ENCODE results near the gene VWC2. TPM values are rescaled to one million over a fixed set of nuclear protein-coding genes. Genes with fewer than 3 reads are reported as not detected.

Gene VWC2
- total RNA-seq (under 1 TPM in 3 of 9 donors, not detected in 6; under 0.01 to 0.04 (median under 0.01) TPM), polyA plus RNA-seq (under 1 TPM in 2 of 3 donors, not detected in 1; under 0.01 to 0.02 TPM)
- long read RNA-seq, donor 1 = 0 reads
- long read RNA-seq, donor 2 = 0 reads
- long read RNA-seq, donor 3 = 0 reads
- long read RNA-seq, donor 4 = 0 reads
- long read RNA-seq, donor 5 = 0 reads
- long read RNA-seq, donor 6 = 0 reads
- long read RNA-seq, donor 7 = 0 reads
- long read RNA-seq, donor 8 = 0 reads
- long read RNA-seq, donor 9 = 0 reads
- long read RNA-seq, donor 10 = 0 reads

- TF ChIP-seq POLR2A (IDR thresholded peaks at IDR 0.05) (no peak), CTCF (IDR thresholded peaks at IDR 0.05) (no peak)
- peaks cover 0 to 16% of the 10 kb centered on the region in 2 donors for H3K4me1 ChIP-seq (replicated peaks in 1 of 2)
- no peaks in the 10 kb centered on the region for H3K9me3 ChIP-seq (replicated peaks in 1 of 3)
- no peak for DNase-seq
- H3K27ac ChIP-seq = no peak within 1 kb of the TSS
- no peaks in the 10 kb centered on the region for H3K36me3 ChIP-seq (replicated peaks in 1 of 2)
- intact Hi-C loops (cut with DNase I) = no loop called here
- peak within 1 kb of the TSS in 1 of 4 donors; percentile 11 for H3K4me3 ChIP-seq
- H3K27me3 ChIP-seq = peaks cover 34% of the 10 kb centered on the region
- WGBS, 4 donors = 0 to 3% (median 1%) methylated on average over 8 to 75 of the region's 75 CpGs
Measured at GRCh38 chr7:49773218-49773935, at the start of gene VWC2. TSS of gene VWC2 (plus strand) at chr7:49773638. CDS start at chr7:49775436, 1,798 bp downstream.

GRCh38 chr7:49724071-49724470 lies 49.4 kb upstream of the VWC2 start:
- Histone ChIP-seq H3K4me3 (no peak overlapping the region), H3K27ac (no peak overlapping the region), H3K36me3 (replicated peaks in 1 of 2) (no peaks in the 10 kb centered on the region), H3K9me3 (replicated peaks in 1 of 3) (no peaks in the 10 kb centered on the region), H3K27me3 (no peaks in the 10 kb centered on the region), H3K4me1 (replicated peaks in 1 of 2) (no peaks in the 10 kb centered on the region)
- no peak for DNase-seq
- intact Hi-C loops (cut with DNase I) = no loop called here
- TF ChIP-seq CTCF (IDR thresholded peaks at IDR 0.05) (no peak), POLR2A (IDR thresholded peaks at IDR 0.05) (no peak)

- Histone ChIP-seq H3K4me3 (no peak overlapping the region), H3K27me3 (no peaks in the 10 kb centered on the region), H3K4me1 (replicated peaks in 1 of 2) (no peaks in the 10 kb centered on the region), H3K27ac (no peak overlapping the region), H3K36me3 (replicated peaks in 1 of 2) (no peaks in the 10 kb centered on the region), H3K9me3 (replicated peaks in 1 of 3) (no peaks in the 10 kb centered on the region)
- TF ChIP-seq POLR2A (IDR thresholded peaks at IDR 0.05) (no peak), CTCF (IDR thresholded peaks at IDR 0.05) (no peak)
- DNase-seq = no peak
- intact Hi-C loops (cut with DNase I) = no loop called here
- 48 to 50% (median 49%) methylated on average over 2 of the region's 2 CpGs for WGBS, 4 donors
Measured at GRCh38 chr7:49731836-49732235, 41.6 kb upstream of the VWC2 start.

- no peaks in the 10 kb centered on the region for H3K4me1 ChIP-seq (replicated peaks in 1 of 2)
- intact Hi-C loops (cut with DNase I) = no loop called here
- H3K9me3 ChIP-seq (replicated peaks in 1 of 3) = no peaks in the 10 kb centered on the region
- H3K27ac ChIP-seq = no peak overlapping the region
- no peaks in the 10 kb centered on the region for H3K36me3 ChIP-seq (replicated peaks in 1 of 2)
- DNase-seq = no peak
- TF ChIP-seq POLR2A (IDR thresholded peaks at IDR 0.05) (no peak), CTCF (IDR thresholded peaks at IDR 0.05) (no peak)
- H3K27me3 ChIP-seq = no peaks in the 10 kb centered on the region
- WGBS, 4 donors = 61 to 70% (median 68%) methylated on average over 3 of the region's 3 CpGs
- no peak overlapping the region for H3K4me3 ChIP-seq
Measured at GRCh38 chr7:49762666-49763065, 10.8 kb upstream of the VWC2 start.

All from adrenal gland (tissue), 19 donors.